Neural progenitor cell (in vitro differentiated cells): Measurements from ENCODE around the gene SREBF1. TPM values are rescaled to one million over a fixed set of nuclear protein-coding genes. Genes with fewer than 3 reads are reported as not detected.

ENCODE experiments used
- DNase-seq: peaks from one replicate; pipeline ENCODE4 v3.0.0-alpha.2; 2016; ENCODE audit warnings: low spot score
- H2AFZ ChIP-seq: fragments of 200-600 bp; sonication (generic); replicated peaks from 2 replicates; pipeline ENCODE4 v1.6.1; 2016; ENCODE audit warnings: antibody characterized with exemption
- H3F3A ChIP-seq: fragments of 200-600 bp; sonication (generic); 2 replicates; pipeline ENCODE4 v1.6.1; 2016; ENCODE audit warnings: antibody characterized with exemption, low read depth
- H3K27ac ChIP-seq: fragments of 200-600 bp; sonication (generic); 2 replicates; pipeline ENCODE4 v1.5.1; 2016; ENCODE audit warnings: mild to moderate bottlenecking
- H3K27me3 ChIP-seq: fragments of 200-600 bp; sonication (generic); 2 replicates; pipeline ENCODE4 v1.6.1; 2016; ENCODE audit warnings: mild to moderate bottlenecking, moderate library complexity
- H3K36me3 ChIP-seq: fragments of 200-600 bp; sonication (generic); 2 replicates; pipeline ENCODE4 v1.5.1; 2016
- H3K4me1 ChIP-seq: fragments of 200-600 bp; sonication (generic); 2 replicates; pipeline ENCODE4 v1.6.1; 2016; ENCODE audit warnings: mixed run types
- H3K4me2 ChIP-seq: fragments of 200-600 bp; sonication (generic); 2 replicates; pipeline ENCODE4 v1.6.1; 2016
- H3K4me3 ChIP-seq: fragments of 200-600 bp; sonication (generic); 2 replicates; pipeline ENCODE4 v1.5.1; 2016
- H3K79me2 ChIP-seq: fragments of 200-600 bp; sonication (generic); 2 replicates; pipeline ENCODE4 v1.6.1; 2016; ENCODE audit warnings: low read depth
- H3K9ac ChIP-seq: fragments of 200-600 bp; sonication (generic); 2 replicates; pipeline ENCODE4 v1.6.1; 2016
- H3K9me3 ChIP-seq: fragments of 200-600 bp; sonication (generic); 2 replicates; pipeline ENCODE4 v1.5.1; 2016; ENCODE audit warnings: low read depth
- H4K20me1 ChIP-seq: fragments of 200-600 bp; sonication (generic); 2 replicates; pipeline ENCODE4 v1.6.1; 2016; ENCODE audit warnings: low read depth
- H3K27ac Mint-ChIP-seq: 3 replicates; pipeline ENCODE4 v1.8.0; 2021; ENCODE audit warnings: mixed read lengths
- H3K27me3 Mint-ChIP-seq: 2 replicates; pipeline ENCODE4 v1.8.0; 2022; ENCODE audit warnings: low read depth, mild to moderate bottlenecking, inconsistent platforms, moderate library complexity, mixed read lengths; ENCODE audit not compliant: insufficient read depth
- H3K36me3 Mint-ChIP-seq: 3 replicates; pipeline ENCODE4 v1.8.0; 2021; ENCODE audit warnings: mixed read lengths
- H3K4me1 Mint-ChIP-seq: 3 replicates; pipeline ENCODE4 v1.8.0; 2021; ENCODE audit warnings: mixed read lengths
- H3K4me3 Mint-ChIP-seq: 3 replicates; pipeline ENCODE4 v1.8.0; 2021; ENCODE audit warnings: mild to moderate bottlenecking, moderate library complexity, mixed read lengths
- H3K9me3 Mint-ChIP-seq: 3 replicates; pipeline ENCODE4 v1.8.0; 2020; ENCODE audit warnings: mixed read lengths
- CTCF ChIP-seq: fragments of 200-600 bp; sonication (generic); IDR thresholded peaks from 2 replicates; pipeline ENCODE4 v1.5.1; 2017; ENCODE audit warnings: antibody characterized with exemption, mild to moderate bottlenecking
- EZH2 ChIP-seq: fragments of 200-600 bp; sonication (generic); IDR thresholded peaks from 2 replicates; pipeline ENCODE4 v1.6.1; 2017; ENCODE audit warnings: antibody characterized with exemption, mild to moderate bottlenecking, moderate library complexity
- EZH2phosphoT487 ChIP-seq: fragments of 200-600 bp; sonication (generic); IDR thresholded peaks from 2 replicates; pipeline ENCODE4 v1.6.1; 2017; ENCODE audit warnings: antibody characterized with exemption
- total RNA-seq: library from RNA; depleted of rRNA; stranded (reverse); fragments of >200 nt; gene quantifications from 2 replicates; pipeline ENCODE4 v1.2.3, GENCODE V29; 2015; ENCODE audit warnings: low replicate concordance

Gene SREBF1
- total RNA-seq, 1 donor from 2014 or later: 12.7 TPM

GRCh38 chr17:17801800-17802481 lies 34.8 kb downstream of the SREBF1 start:
- Histone ChIP-seq H3K36me3 (no peaks in the 10 kb centered on the region), H3K27me3 (no peaks in the 10 kb centered on the region), H3K9ac (no peak overlapping the region), H4K20me1 (peaks cover 68% of the 10 kb centered on the region), H3K27ac (no peak overlapping the region), H3F3A (no peaks in the 10 kb centered on the region), H3K4me1 (peaks cover 9% of the 10 kb centered on the region), H3K4me2 (no peak overlapping the region), H3K4me3 (no peak overlapping the region), H2AFZ (no peak overlapping the region), H3K79me2 (no peaks in the 10 kb centered on the region), H3K9me3 (no peaks in the 10 kb centered on the region)
- peaks cover 16% of the 10 kb centered on the region for H3K36me3 Mint-ChIP-seq
- peaks cover 14% of the 10 kb centered on the region for H3K4me1 Mint-ChIP-seq
- TF ChIP-seq EZH2 (no peak), EZH2phosphoT487 (no peak), CTCF (no peak)
- DNase-seq: no peak
- peaks cover 13% of the 10 kb centered on the region for H3K27me3 Mint-ChIP-seq
- H3K9me3 Mint-ChIP-seq: no peaks in the 10 kb centered on the region
- no peak overlapping the region for H3K4me3 Mint-ChIP-seq
- no peak overlapping the region for H3K27ac Mint-ChIP-seq

GRCh38 chr17:17800504-17801021 lies 36.2 kb downstream of the SREBF1 start:
- peaks cover 6% of the 10 kb centered on the region for H3K27me3 Mint-ChIP-seq
- H3K4me3 Mint-ChIP-seq: peak overlapping the region; percentile 43
- Histone ChIP-seq H3K27ac (no peak overlapping the region), H3K9ac (no peak overlapping the region), H3K9me3 (no peaks in the 10 kb centered on the region), H3K36me3 (no peaks in the 10 kb centered on the region), H2AFZ (no peak overlapping the region), H4K20me1 (peaks cover 67% of the 10 kb centered on the region), H3K4me3 (no peak overlapping the region), H3F3A (no peaks in the 10 kb centered on the region), H3K4me1 (peaks cover 9% of the 10 kb centered on the region), H3K4me2 (no peak overlapping the region), H3K27me3 (no peaks in the 10 kb centered on the region), H3K79me2 (no peaks in the 10 kb centered on the region)
- peaks cover 9% of the 10 kb centered on the region for H3K36me3 Mint-ChIP-seq
- H3K27ac Mint-ChIP-seq: no peak overlapping the region
- no peak for DNase-seq
- H3K9me3 Mint-ChIP-seq: no peaks in the 10 kb centered on the region
- peaks cover 12% of the 10 kb centered on the region for H3K4me1 Mint-ChIP-seq
- TF ChIP-seq EZH2 (no peak), CTCF (no peak), EZH2phosphoT487 (no peak)

GRCh38 chr17:17798573-17799255 lies 38.1 kb downstream of the SREBF1 start:
- Mint-ChIP-seq H3K36me3 (peaks cover 6% of the 10 kb centered on the region), H3K27ac (no peak overlapping the region), H3K27me3 (peaks cover 6% of the 10 kb centered on the region), H3K4me3 (no peak overlapping the region), H3K9me3 (no peaks in the 10 kb centered on the region), H3K4me1 (peaks cover 16% of the 10 kb centered on the region)
- Histone ChIP-seq H3K27me3 (no peaks in the 10 kb centered on the region), H2AFZ (no peak overlapping the region), H3K4me1 (peaks cover 9% of the 10 kb centered on the region), H3K27ac (no peak overlapping the region), H3F3A (no peaks in the 10 kb centered on the region), H3K9me3 (no peaks in the 10 kb centered on the region), H3K9ac (no peak overlapping the region), H3K79me2 (no peaks in the 10 kb centered on the region), H3K36me3 (no peaks in the 10 kb centered on the region), H3K4me2 (no peak overlapping the region), H3K4me3 (no peak overlapping the region), H4K20me1 (peaks cover 80% of the 10 kb centered on the region)
- TF ChIP-seq EZH2phosphoT487 (no peak), EZH2 (no peak), CTCF (no peak)
- DNase-seq: no peak
